Activated CD8-positive, alpha-beta memory T cell treated with anti-CD3 and anti-CD28 coated beads, Interleukin-2, amount 50 U/mL, for 48 hours (primary cell): ENCODE data around the gene IL25.

ENCODE experiments used
- DNase-seq: peaks from one replicate; pipeline ENCODE4 v3.0.0-alpha.2; 2020

The IL25 gene

DNA sequence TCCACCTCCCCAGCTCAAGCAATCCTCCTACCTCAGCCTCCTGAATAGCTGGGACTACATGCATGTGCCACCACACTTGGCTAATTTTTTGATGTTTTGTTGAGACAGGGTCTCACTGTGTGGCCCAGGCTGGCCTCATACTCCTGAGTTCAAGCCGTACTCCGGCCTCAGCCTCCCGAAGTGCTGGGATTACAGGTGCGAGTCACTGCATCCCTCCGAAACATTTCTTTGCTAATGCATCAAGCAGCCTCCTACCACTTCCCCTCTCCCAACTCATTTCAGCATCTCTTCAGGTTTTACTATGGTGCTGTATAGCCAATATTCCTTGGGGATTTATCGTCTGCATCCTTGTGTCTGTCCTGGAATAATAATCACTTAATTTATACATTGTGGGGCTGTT lies 17.6 kb upstream of the IL25 start:
- no peak for DNase-seq

GRCh38 chr14:23355871-23356435 lies 16.7 kb upstream of the IL25 start:
- DNase-seq = no peak

DNA sequence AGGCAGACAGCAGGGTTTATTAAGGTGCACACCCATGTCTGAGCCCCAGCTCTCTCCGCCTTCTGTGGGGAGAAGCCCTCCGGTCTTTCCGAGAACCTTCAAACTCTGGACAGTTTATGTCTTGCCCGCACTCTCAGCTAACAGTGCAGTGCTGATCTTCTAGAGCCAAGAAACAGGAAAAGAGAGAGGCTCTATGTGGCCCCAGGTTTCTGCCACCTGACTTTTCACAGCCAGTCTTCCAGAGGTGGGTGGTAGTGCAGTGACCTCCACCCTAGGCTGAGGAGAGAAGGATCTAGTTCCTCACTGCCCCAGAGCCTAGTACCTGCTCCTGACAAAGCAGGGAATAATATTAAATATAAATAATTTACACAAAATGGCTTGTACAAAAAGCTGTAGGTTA lies 15.9 kb upstream of the IL25 start:
- peak; percentile 30 for DNase-seq

GRCh38 chr14:23357261-23357660 lies 15.3 kb upstream of the IL25 start:
- peak; percentile 47 for DNase-seq

GRCh38 chr14:23358042-23358441 lies 14.6 kb upstream of the IL25 start:
- DNase-seq = no peak

- no peak for DNase-seq
Observed at GRCh38 chr14:23358553-23359166, 13.9 kb upstream of the IL25 start.

GRCh38 chr14:23359167-23359626 lies 13.4 kb upstream of the IL25 start:
- DNase-seq = peak; percentile 45

GRCh38 chr14:23359722-23360447 lies 12.7 kb upstream of the IL25 start:
- DNase-seq = no peak

- DNase-seq = no peak
Observed at GRCh38 chr14:23360496-23360895, 12.1 kb upstream of the IL25 start.

GRCh38 chr14:23361320-23361719 lies 11.3 kb upstream of the IL25 start:
- no peak for DNase-seq

- DNase-seq = no peak
Observed at GRCh38 chr14:23361763-23362162, 10.8 kb upstream of the IL25 start.

DNA sequence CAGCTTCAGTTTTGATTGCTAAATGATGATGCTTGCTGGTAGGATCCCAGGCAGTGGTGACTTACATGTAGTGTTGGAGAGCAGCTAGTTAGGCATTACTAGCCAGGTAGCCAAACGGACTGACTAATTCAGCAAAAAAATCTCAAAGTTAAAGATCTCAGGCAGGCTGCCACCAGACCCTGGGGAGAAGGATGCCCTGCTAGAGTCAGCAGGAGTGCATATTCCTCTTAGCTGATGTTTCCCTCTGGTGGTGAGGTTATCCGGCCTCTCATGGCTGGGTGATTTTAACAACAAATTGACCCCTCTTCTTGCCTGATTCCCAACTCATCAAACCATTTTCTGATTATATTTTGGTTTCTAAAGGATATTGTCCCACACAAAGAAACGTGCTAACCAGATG lies 10.4 kb upstream of the IL25 start:
- DNase-seq = no peak

DNA sequence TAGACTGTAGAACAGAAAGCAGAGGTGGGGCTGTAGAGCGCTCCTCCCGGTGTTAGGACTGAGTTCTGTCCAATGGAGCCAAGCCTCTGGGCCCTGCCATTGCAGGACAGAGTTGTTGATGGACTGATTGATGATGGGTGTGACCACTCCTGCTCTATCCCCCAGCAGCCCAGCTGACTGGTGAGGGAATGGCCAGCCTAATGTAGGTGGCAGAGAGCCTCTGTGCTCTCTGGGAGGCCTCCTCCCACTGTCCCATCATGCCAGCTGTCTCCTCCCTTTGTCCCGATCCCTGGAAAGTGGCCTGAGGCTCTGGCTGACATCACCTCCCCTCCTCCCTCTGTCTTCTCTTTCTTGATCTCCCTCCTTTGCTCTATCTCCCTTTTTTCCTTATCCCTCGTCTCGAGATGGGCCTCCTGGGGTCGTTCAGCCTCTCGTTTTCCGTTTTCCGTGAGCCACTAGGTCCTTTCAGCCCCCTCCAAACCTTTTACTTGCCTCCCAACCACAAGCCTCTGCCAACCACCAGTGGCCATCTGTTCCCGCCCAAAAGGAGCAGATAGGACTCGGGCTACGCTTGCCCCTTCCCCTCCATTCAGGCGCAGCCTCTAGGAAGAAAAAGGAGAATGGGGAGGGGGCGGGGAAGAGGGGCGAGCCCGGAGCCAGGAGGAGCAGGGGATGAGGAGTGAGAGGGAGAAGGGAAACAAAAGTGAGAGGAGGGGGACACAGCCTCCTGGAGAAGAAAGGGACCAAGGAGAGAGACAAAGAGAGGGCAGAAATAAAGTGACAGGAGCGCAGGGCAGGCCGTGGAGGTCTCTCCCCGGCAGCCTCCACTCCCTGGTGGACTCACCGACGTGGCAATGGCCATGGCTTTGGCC lies 8.2 kb upstream of the IL25 start:
- no peak for DNase-seq

GRCh38 chr14:23365036-23365731 lies 7.4 kb upstream of the IL25 start, which contains the start of gene EFS:
Gene EFS, minus strand, starts transcription at chr14:23365172. Its CDS starts 147 bp downstream, at chr14:23365025.
- no peak for DNase-seq

GRCh38 chr14:23365732-23366425 lies 6.7 kb upstream of the IL25 start:
- DNase-seq = no peak

- no peak for DNase-seq
Observed at GRCh38 chr14:23366426-23366921, 6.1 kb upstream of the IL25 start.

- DNase-seq = no peak
Observed at GRCh38 chr14:23370221-23370620, 2.4 kb upstream of the IL25 start.

DNA sequence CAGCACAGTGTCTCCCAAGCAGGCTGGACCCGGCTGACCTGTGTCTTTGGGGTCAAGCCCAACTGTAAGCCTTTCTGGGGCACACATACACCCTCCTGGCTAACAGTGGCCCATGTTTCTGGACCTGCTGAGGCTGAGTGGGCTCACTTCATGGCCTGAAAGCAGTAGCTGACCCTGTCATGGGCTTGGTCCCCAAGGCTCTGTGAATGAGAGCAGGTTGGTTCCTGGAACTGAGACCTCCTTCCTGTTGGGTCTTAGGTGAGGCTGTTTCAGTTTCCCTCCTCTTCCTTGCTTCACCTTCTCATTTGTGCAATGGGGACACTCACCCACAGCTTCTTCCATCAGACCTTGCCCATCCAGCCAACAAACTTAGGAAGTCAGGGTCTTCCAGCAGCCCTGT lies 744 bp upstream of the IL25 start:
- DNase-seq = no peak

- DNase-seq = no peak
Observed at GRCh38 chr14:23373041-23373440, 432 bp downstream of the IL25 start.

- DNase-seq = no peak
Observed at GRCh38 chr14:23375527-23376251, 3.1 kb downstream of the IL25 start.
